LNCaP clone FGC (cell line): ENCODE data around the gene PPDPF.

ENCODE experiments used
- DNase-seq: peaks from one replicate; pipeline ENCODE4 v3.0.0-alpha.2; 2011; ENCODE audit warnings: low read depth
- H3K4me3 ChIP-seq: 2 replicates; pipeline ENCODE4 v1.5.1; 2011; ENCODE audit warnings: mild to moderate bottlenecking, low read depth, low read length, control low read depth
- TF ChIP-seq, protein P1 (sequence below): IDR thresholded peaks from 2 replicates; pipeline ENCODE4 v1.5.1; 2012; ENCODE audit warnings: mild to moderate bottlenecking; ENCODE audit not compliant: control insufficient read depth, insufficient read depth; ENCODE audit errors: extremely low read depth

PPDPF gene

DNA sequence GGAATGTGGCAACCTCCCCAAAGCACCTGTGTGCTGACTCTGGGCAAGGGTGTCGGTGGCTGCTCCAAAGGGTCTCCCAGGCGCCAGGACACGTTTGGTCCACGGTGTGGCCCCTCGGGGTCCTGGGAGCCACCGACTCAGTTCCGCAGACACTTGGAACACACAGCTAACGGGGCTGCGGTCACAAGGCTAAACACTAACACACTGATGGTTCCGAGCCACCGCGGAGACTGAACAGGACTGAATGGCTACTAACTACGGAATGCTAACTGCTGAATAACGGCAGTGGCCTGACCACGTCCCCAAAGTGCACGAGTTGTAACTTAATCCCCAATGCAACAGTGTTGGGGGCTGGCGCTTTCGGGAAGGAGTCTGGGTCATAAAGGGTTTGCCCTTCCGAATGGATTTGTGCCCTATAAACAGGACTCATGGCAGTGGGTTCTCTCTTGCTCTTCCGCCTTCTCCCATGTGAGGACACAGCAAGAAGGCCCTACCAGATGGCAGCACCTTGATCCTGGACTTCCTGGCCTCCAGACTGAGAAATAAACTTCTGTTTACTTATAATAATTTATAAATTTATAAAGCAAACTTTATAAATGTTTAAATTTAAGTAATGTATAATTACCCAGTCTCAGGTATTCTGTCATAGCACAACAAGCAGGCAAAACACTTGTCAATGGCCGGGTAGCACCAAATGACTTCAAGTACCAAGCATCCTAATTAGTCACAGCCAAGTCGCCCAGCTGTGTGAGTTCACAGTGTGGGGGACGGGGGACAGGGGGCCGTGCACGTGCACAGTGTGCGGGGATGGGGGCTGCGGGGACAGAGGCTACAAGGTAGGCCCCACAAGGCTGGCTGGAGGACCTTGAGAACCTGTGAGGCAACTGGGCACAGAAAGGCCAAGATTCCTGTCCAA, 19.4 kb upstream of the PPDPF start:
- TF ChIP-seq, protein P1, sequence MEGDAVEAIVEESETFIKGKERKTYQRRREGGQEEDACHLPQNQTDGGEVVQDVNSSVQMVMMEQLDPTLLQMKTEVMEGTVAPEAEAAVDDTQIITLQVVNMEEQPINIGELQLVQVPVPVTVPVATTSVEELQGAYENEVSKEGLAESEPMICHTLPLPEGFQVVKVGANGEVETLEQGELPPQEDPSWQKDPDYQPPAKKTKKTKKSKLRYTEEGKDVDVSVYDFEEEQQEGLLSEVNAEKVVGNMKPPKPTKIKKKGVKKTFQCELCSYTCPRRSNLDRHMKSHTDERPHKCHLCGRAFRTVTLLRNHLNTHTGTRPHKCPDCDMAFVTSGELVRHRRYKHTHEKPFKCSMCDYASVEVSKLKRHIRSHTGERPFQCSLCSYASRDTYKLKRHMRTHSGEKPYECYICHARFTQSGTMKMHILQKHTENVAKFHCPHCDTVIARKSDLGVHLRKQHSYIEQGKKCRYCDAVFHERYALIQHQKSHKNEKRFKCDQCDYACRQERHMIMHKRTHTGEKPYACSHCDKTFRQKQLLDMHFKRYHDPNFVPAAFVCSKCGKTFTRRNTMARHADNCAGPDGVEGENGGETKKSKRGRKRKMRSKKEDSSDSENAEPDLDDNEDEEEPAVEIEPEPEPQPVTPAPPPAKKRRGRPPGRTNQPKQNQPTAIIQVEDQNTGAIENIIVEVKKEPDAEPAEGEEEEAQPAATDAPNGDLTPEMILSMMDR: no peak
- no peak for DNase-seq
- no peak overlapping the region for H3K4me3 ChIP-seq

DNA sequence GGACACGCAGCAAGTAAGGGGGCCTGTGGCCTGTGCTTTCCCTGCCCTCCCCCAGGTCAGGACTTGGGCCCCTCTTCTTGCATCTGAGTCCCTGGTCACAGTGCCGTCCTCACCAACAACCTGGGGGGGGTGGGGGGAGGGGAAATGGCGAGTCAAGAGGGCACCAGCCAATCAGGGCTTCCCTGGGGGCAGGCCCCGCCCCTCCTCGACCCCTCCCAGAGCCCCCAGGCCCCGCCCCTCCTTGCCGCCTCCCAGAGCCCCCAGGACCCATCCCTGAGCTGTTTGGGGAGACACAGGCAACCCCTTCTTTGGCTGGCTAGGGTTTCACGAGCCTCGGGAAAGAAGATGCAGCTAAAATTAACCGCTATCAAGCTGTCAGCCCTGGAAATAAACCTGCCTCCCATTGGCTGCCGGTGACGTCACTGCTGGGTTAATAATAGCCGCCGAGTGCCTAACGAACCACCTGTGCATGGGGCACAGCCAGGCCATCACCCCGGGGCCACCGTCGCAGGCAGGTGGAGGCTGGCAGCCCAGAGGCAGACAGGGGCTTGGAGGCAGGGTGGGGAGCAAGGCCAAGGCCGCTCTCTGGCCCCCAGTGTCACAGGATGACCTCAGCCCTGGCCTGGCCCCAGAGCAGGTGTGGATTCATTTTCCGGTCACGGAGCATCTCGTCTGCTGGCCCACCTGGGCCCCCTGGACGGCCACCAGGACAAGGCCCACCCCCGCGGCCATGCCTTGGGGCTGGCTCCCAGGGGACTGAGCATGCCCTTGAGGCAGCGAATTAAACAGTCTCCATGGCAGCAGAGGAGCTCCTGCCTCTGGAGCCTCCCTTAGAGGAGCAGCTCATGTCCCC, 18.5 kb upstream of the PPDPF start:
- no peak overlapping the region for H3K4me3 ChIP-seq
- no peak for DNase-seq
- TF ChIP-seq, protein P1: no peak

GRCh38 chr20:63502671-63503172, 17.8 kb upstream of the PPDPF start:
- DNase-seq: no peak
- H3K4me3 ChIP-seq: no peak overlapping the region
- TF ChIP-seq, protein P1: no peak

DNA sequence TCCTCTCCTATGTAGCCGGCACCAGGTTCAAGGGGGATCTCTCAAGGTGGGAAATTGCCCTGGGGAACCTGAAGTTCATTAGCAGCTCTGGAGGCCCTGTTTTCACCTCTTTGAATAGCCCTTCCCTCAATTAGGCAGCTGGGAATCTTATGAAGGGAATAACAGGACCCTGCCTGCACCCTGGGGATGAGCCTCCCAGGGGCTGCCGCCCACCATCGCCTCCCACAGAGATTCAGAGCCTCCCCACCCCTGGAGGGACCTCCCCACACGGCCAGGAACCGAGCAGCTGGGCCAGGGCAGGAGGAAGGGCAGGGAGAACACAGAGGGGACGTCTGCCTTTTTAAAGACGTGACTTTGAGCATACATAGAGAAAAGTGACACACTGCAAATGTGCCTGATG, 17.0 kb upstream of the PPDPF start:
- H3K4me3 ChIP-seq: no peak overlapping the region
- DNase-seq: no peak
- TF ChIP-seq, protein P1: no peak

- H3K4me3 ChIP-seq: no peak overlapping the region
- TF ChIP-seq, protein P1: no peak
- DNase-seq: no peak
These were observed 15.9 kb upstream of the PPDPF start for GRCh38 chr20:63504642-63505041.

- no peak overlapping the region for H3K4me3 ChIP-seq
- TF ChIP-seq, protein P1: no peak
- DNase-seq: no peak
These were observed 15.3 kb upstream of the PPDPF start for GRCh38 chr20:63505281-63505680.
